Endodermal cell (in vitro differentiated cells): ENCODE results near the gene FCER2. TPM values are rescaled to one million over a fixed set of nuclear protein-coding genes. Genes with fewer than 3 reads are reported as not detected.

ENCODE experiments used
- DNase-seq: peaks from one replicate; pipeline ENCODE4 v3.0.0-alpha.2; 2017
- H3K27ac ChIP-seq: 2 replicates; pipeline ENCODE4 v1.5.1; 2013; ENCODE audit warnings: mild to moderate bottlenecking, low read depth, low read length, moderate library complexity
- H3K27me3 ChIP-seq: 2 replicates; pipeline ENCODE4 v1.6.1; 2013; ENCODE audit warnings: mild to moderate bottlenecking, low read length, moderate library complexity; ENCODE audit not compliant: insufficient read depth, control insufficient read depth, poor library complexity, severe bottlenecking
- H3K36me3 ChIP-seq: 2 replicates; pipeline ENCODE4 v1.7.0; 2013; ENCODE audit warnings: mild to moderate bottlenecking, low read length, moderate library complexity; ENCODE audit not compliant: control insufficient read depth, insufficient read depth
- H3K4me1 ChIP-seq: one replicate; pipeline ENCODE4 v1.7.0; 2013; ENCODE audit warnings: low read length; ENCODE audit not compliant: control insufficient read depth, insufficient read depth
- H3K4me3 ChIP-seq: 2 replicates; pipeline ENCODE4 v1.5.1; 2013; ENCODE audit warnings: mild to moderate bottlenecking, low read length, moderate library complexity
- H3K9ac ChIP-seq: 2 replicates; pipeline ENCODE4 v1.6.1; 2013; ENCODE audit warnings: mild to moderate bottlenecking, low read length, moderate library complexity; ENCODE audit not compliant: poor library complexity, severe bottlenecking; ENCODE audit errors: extremely low read depth
- H3K9me3 ChIP-seq: 2 replicates; pipeline ENCODE4 v1.6.1; 2013; ENCODE audit warnings: mild to moderate bottlenecking, low read length, moderate library complexity; ENCODE audit not compliant: control insufficient read depth
- H3K27ac Mint-ChIP-seq: 2 replicates; pipeline ENCODE4 v1.8.0; 2020; ENCODE audit warnings: mixed read lengths
- H3K27me3 Mint-ChIP-seq: 2 replicates; pipeline ENCODE4 v1.8.0; 2021; ENCODE audit warnings: mild to moderate bottlenecking, mixed read lengths; ENCODE audit not compliant: insufficient read depth
- H3K36me3 Mint-ChIP-seq: 2 replicates; pipeline ENCODE4 v1.8.0; 2020; ENCODE audit warnings: low read depth, mixed read lengths
- H3K4me1 Mint-ChIP-seq: 2 replicates; pipeline ENCODE4 v1.8.0; 2020; ENCODE audit warnings: mixed read lengths
- H3K4me3 Mint-ChIP-seq: 2 replicates; pipeline ENCODE4 v1.8.0; 2020; ENCODE audit warnings: mild to moderate bottlenecking, moderate library complexity, mixed read lengths
- H3K9me3 Mint-ChIP-seq: 2 replicates; pipeline ENCODE4 v1.8.0; 2020; ENCODE audit warnings: mild to moderate bottlenecking, mixed read lengths
- CTCF ChIP-seq: fragments of 200-600 bp; sonication (generic); conservative IDR thresholded peaks from 2 replicates; pipeline ENCODE4 v1.5.0; 2021; ENCODE audit warnings: antibody characterized with exemption, mild to moderate bottlenecking
- WGBS, 2 experiments: methylation state at CpG; one replicate each; pipeline versions ENCODE4 v1.1.5 to v1.1.7; 2013; ENCODE audit warnings: missing lambda C conversion rate in 2 of 2, mixed read lengths in 1 of 2; ENCODE audit not compliant: insufficient coverage in 1 of 2, insufficient read length in 1 of 2; 5-methylcytosine and 5-hydroxymethylcytosine counted together
- total RNA-seq, 2 donors: library from RNA; stranded (reverse); fragmentation: NEBNext Ultra II Directional in 1 of 2; extraction: Animal tissue kit (Norgen Biotek cat#: 25700) in 1 of 2; gene quantifications; 2 replicates in 1 of 2; 3 replicates in 1 of 2; pipeline ENCODE4 v1.2.1, GENCODE V29; 2021

Gene FCER2
- total RNA-seq, 2 donors from 2014 or later: not detected

- no peak for DNase-seq
- Mint-ChIP-seq H3K27ac (no peak overlapping the region), H3K27me3 (peaks cover 90% of the 10 kb centered on the region), H3K4me3 (no peak overlapping the region), H3K4me1 (peaks cover 4% of the 10 kb centered on the region), H3K36me3 (no peaks in the 10 kb centered on the region), H3K9me3 (no peaks in the 10 kb centered on the region)
- 77% methylated on average over 6 of the region's 6 CpGs; no CpG with 5 or more reads in 1 of the 2 experiments for WGBS, 2 experiments
- H3K4me3 ChIP-seq: no peak overlapping the region
- H3K27me3 ChIP-seq: peaks cover 82% of the 10 kb centered on the region
- no peaks in the 10 kb centered on the region for H3K4me1 ChIP-seq
- H3K36me3 ChIP-seq: no peaks in the 10 kb centered on the region
- no peak overlapping the region for H3K9ac ChIP-seq
- no peaks in the 10 kb centered on the region for H3K9me3 ChIP-seq
- TF ChIP-seq CTCF: no peak
- no peak overlapping the region for H3K27ac ChIP-seq
These were observed 31.4 kb upstream of the FCER2 start for GRCh38 chr19:7733376-7733775.

GRCh38 chr19:7732045-7732444, 30.1 kb upstream of the FCER2 start, which contains the start of gene CLEC4G:
CLEC4G (minus strand) TSS chr19:7732110; CDS start chr19:7732102, 8 bp downstream.
- no peak for DNase-seq
- Mint-ChIP-seq H3K27me3 (peaks cover 94% of the 10 kb centered on the region), H3K27ac (no peak within 1 kb of the TSS), H3K4me3 (no peak within 1 kb of the TSS), H3K4me1 (peaks cover 4% of the 10 kb centered on the region), H3K9me3 (no peaks in the 10 kb centered on the region), H3K36me3 (no peaks in the 10 kb centered on the region)
- H3K9me3 ChIP-seq: no peaks in the 10 kb centered on the region
- 77 to 83% methylated on average over 2 to 9 of the region's 9 CpGs for WGBS, 2 experiments
- no peak for TF ChIP-seq CTCF
- H3K36me3 ChIP-seq: no peaks in the 10 kb centered on the region
- no peak within 1 kb of the TSS for H3K9ac ChIP-seq
- H3K4me1 ChIP-seq: no peaks in the 10 kb centered on the region
- no peak within 1 kb of the TSS for H3K27ac ChIP-seq
- H3K27me3 ChIP-seq: peaks cover 90% of the 10 kb centered on the region
- no peak within 1 kb of the TSS for H3K4me3 ChIP-seq

DNA sequence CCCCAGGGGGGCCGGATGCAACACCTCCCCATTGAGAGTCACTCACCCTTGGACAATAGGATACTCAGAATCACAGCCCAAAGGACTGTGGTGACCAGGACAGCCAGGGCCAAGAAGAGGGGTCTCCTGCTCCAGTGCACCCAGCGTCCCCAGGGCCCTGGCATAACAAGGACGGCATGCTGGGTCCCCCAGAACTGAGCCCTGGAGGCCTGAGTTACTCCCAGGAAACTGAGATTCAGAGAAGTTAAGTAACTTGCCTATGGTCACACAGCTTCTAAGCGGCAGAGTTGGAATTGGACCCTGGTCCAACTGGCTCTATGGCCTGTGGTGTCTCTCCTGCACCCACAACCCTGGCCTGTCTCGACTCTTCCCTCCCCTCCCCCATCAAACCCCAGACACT, 29.7 kb upstream of the FCER2 start:
- no peaks in the 10 kb centered on the region for H3K9me3 ChIP-seq
- peaks cover 4% of the 10 kb centered on the region for H3K4me1 Mint-ChIP-seq
- DNase-seq: no peak
- TF ChIP-seq CTCF: no peak
- 76 to 83% methylated on average over 4 to 5 of the region's 5 CpGs for WGBS, 2 experiments
- no peaks in the 10 kb centered on the region for H3K36me3 ChIP-seq
- no peak overlapping the region for H3K9ac ChIP-seq
- H3K27ac ChIP-seq: no peak overlapping the region
- H3K4me3 ChIP-seq: no peak overlapping the region
- H3K27me3 ChIP-seq: peaks cover 91% of the 10 kb centered on the region
- no peak overlapping the region for H3K4me3 Mint-ChIP-seq
- peaks cover 92% of the 10 kb centered on the region for H3K27me3 Mint-ChIP-seq
- H3K27ac Mint-ChIP-seq: no peak overlapping the region
- H3K9me3 Mint-ChIP-seq: no peaks in the 10 kb centered on the region
- no peaks in the 10 kb centered on the region for H3K36me3 Mint-ChIP-seq
- H3K4me1 ChIP-seq: no peaks in the 10 kb centered on the region
